VCaP (cell line): ENCODE results near the gene PPM1M.

Experiments
- H3K27ac ChIP-seq: fragments of 450-650 bp; 2 replicates; pipeline ENCODE4 v1.5.1; 2017
- CTCF ChIP-seq: fragments of 450-650 bp; conservative IDR thresholded peaks from 2 replicates; pipeline ENCODE4 v1.5.1; 2017; ENCODE audit warnings: mild to moderate bottlenecking, moderate library complexity

The PPM1M gene

GRCh38 chr3:52238761-52239701, 6.5 kb upstream of the PPM1M start, which contains the start of gene TWF2:
Gene TWF2 (minus strand): TSS chr3:52239158. CDS start chr3:52239016, 142 bp downstream.
- peak; percentile 62 for TF ChIP-seq CTCF
- peak within 1 kb of the TSS; percentile 89 for H3K27ac ChIP-seq

- H3K27ac ChIP-seq, result peak overlapping the region; percentile 89
- no peak for TF ChIP-seq CTCF
Observed at GRCh38 chr3:52240059-52240885, 5.3 kb upstream of the PPM1M start.

GRCh38 chr3:52240886-52241370, 4.6 kb upstream of the PPM1M start:
- H3K27ac ChIP-seq, result no peak overlapping the region; the same call in 1 of the 2 replicates

GRCh38 chr3:52242039-52242438, 3.5 kb upstream of the PPM1M start:
- no peak for TF ChIP-seq CTCF

More at GRCh38 chr3:52240886-52241370, 4.6 kb upstream of the PPM1M start:
- no peak for TF ChIP-seq CTCF

GRCh38 chr3:52243791-52244628, 1.5 kb upstream of the PPM1M start:
- H3K27ac ChIP-seq, result no peak overlapping the region

More at GRCh38 chr3:52242039-52242438, 3.5 kb upstream of the PPM1M start:
- no peak overlapping the region for H3K27ac ChIP-seq

GRCh38 chr3:52246264-52246620, 683 bp downstream of the PPM1M start:
- no peak for TF ChIP-seq CTCF
- H3K27ac ChIP-seq, result peak overlapping the region; percentile 83

More at GRCh38 chr3:52243791-52244628, 1.5 kb upstream of the PPM1M start:
- no peak for TF ChIP-seq CTCF
